ENCODE data around the gene DNAJC25.

DNA sequence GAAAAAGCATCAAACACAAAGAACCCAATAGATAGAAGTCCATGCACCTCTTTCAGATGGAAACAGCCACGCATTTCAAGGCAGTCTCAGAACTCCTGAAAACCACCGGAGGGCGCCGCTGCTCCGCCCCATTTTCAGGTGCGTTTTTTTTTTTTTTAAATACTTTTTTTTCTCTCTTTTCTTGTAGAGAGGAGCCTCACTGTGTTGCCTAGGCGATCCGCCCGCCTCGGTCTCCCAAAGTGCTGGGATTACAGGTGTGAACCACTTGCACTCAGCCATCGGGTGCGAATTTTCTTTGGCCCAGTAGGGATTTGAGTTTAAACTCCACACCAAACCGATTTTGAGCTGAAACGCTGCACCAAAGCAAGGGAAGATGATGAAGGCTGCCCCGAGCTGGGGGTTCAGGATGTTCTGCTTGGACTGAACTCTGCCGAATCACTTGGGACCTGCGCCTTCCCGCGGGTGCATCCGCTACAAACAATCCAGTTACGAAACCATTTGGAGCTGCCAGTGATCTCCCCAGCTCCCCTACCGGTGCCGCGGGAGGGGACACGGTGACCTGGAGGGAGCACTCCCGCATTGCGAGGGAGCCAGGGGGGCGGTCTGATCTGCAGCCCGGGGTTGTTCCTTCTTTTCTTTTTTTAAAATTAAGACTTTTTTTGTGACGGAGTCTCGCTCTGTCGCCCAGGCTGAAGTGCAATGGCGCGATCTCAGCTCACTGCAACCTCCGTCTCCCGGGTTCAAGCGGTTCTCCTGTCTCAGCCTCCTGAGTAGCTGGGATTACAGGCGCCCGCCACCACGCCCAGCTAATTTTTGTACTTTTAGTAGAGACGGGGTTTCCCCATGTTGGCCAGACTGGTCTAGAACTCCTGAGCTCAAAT lies 33.0 kb upstream of the DNAJC25 start:
- TF ChIP-seq, protein P1, sequence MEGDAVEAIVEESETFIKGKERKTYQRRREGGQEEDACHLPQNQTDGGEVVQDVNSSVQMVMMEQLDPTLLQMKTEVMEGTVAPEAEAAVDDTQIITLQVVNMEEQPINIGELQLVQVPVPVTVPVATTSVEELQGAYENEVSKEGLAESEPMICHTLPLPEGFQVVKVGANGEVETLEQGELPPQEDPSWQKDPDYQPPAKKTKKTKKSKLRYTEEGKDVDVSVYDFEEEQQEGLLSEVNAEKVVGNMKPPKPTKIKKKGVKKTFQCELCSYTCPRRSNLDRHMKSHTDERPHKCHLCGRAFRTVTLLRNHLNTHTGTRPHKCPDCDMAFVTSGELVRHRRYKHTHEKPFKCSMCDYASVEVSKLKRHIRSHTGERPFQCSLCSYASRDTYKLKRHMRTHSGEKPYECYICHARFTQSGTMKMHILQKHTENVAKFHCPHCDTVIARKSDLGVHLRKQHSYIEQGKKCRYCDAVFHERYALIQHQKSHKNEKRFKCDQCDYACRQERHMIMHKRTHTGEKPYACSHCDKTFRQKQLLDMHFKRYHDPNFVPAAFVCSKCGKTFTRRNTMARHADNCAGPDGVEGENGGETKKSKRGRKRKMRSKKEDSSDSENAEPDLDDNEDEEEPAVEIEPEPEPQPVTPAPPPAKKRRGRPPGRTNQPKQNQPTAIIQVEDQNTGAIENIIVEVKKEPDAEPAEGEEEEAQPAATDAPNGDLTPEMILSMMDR (conservative IDR thresholded peaks at IDR 0.05; ENCODE audit: low read depth, low read length) = peak; percentile 92
- no peak for TF ChIP-seq EZH2 (IDR thresholded peaks at IDR 0.05; ENCODE audit: borderline replicate concordance, low read depth, low read length, poor library complexity, severe bottlenecking)

Measured in A673 (cell line).